HepG2 (cell line): ENCODE measurements around the gene CDNF. TPM values are rescaled to one million over a fixed set of nuclear protein-coding genes. Genes with fewer than 3 reads are reported as not detected.

Experiments
- BCL6 ChIP-seq: IDR thresholded peaks from 2 replicates; pipeline ENCODE4 v1.6.1; 2016; ENCODE audit warnings: missing genetic modification reagents, missing compliant biosample characterization
- DNMT3B ChIP-seq: conservative IDR thresholded peaks from 2 replicates; pipeline ENCODE4 v1.6.1; 2016; ENCODE audit warnings: missing biosample characterization, control low read depth
- ELF4 ChIP-seq: sonication (generic); formaldehyde crosslinking; IDR thresholded peaks from 2 replicates; pipeline ENCODE4 v1.5.0; 2020; ENCODE audit warnings: missing genetic modification reagents, mild to moderate bottlenecking, moderate library complexity, borderline replicate concordance
- FOXC1 ChIP-seq: sonication (generic); formaldehyde crosslinking; IDR thresholded peaks from 2 replicates; pipeline ENCODE4 v1.8.0; 2022; ENCODE audit warnings: mild to moderate bottlenecking, missing genetic modification reagents, borderline replicate concordance
- GTF3A ChIP-seq: sonication (generic); formaldehyde crosslinking; conservative IDR thresholded peaks from 2 replicates; pipeline ENCODE4 v1.4.0; 2020; ENCODE audit warnings: mild to moderate bottlenecking, missing genetic modification reagents
- NFYC ChIP-seq: IDR thresholded peaks from 2 replicates; pipeline ENCODE4 v1.6.1; 2016; ENCODE audit warnings: missing genetic modification reagents, missing compliant biosample characterization
- PRDM4 ChIP-seq: sonication (generic); formaldehyde crosslinking; IDR thresholded peaks from 2 replicates; pipeline ENCODE4 v1.9.0; 2021; ENCODE audit warnings: missing genetic modification reagents, borderline replicate concordance
- RCOR2 ChIP-seq: IDR thresholded peaks from 2 replicates; pipeline ENCODE4 v1.6.1; 2016; ENCODE audit warnings: missing biosample characterization, missing genetic modification reagents
- SALL1 ChIP-seq: sonication (generic); formaldehyde crosslinking; IDR thresholded peaks from 2 replicates; pipeline ENCODE4 v1.8.0; 2022; ENCODE audit warnings: mild to moderate bottlenecking, missing genetic modification reagents
- SIN3A ChIP-seq: IDR thresholded peaks from 2 replicates; pipeline ENCODE4 v1.6.1; 2011; ENCODE audit warnings: low read depth, mild to moderate bottlenecking, control low read depth, low read length, borderline replicate concordance
- SMAD9 ChIP-seq: sonication (generic); formaldehyde crosslinking; IDR thresholded peaks from 2 replicates; pipeline ENCODE4 v1.5.1; 2020; ENCODE audit warnings: mild to moderate bottlenecking, missing genetic modification reagents
- SOX6 ChIP-seq, 2 experiments: fragments of 450-650 bp in 1 of 2; sonication (generic) in 1 of 2; formaldehyde crosslinking in 1 of 2; IDR thresholded peaks; 2 replicates each; pipeline versions ENCODE4 v1.4.0 to v1.6.1; 2017 to 2020; ENCODE audit warnings: antibody characterized with exemption in 1 of 2, mild to moderate bottlenecking in 1 of 2, missing genetic modification reagents in 1 of 2
- STAT5B ChIP-seq: sonication (generic); formaldehyde crosslinking; IDR thresholded peaks from 2 replicates; pipeline ENCODE4 v1.4.0; 2020; ENCODE audit warnings: missing genetic modification reagents
- TCF7 ChIP-seq: sonication (generic); IDR thresholded peaks from 2 replicates; pipeline ENCODE4 v1.6.1; 2016; ENCODE audit warnings: antibody characterized with exemption, low read depth
- TEAD2 ChIP-seq: sonication (generic); formaldehyde crosslinking; IDR thresholded peaks from 2 replicates; pipeline ENCODE4 v1.9.0; 2021; ENCODE audit warnings: missing genetic modification reagents
- TP53 ChIP-seq: sonication (generic); formaldehyde crosslinking; conservative IDR thresholded peaks from 2 replicates; pipeline ENCODE4 v1.4.0; 2020; ENCODE audit warnings: missing genetic modification reagents
- ZNF253 ChIP-seq: sonication (generic); formaldehyde crosslinking; IDR thresholded peaks from 2 replicates; pipeline ENCODE4 v1.8.0; 2022; ENCODE audit warnings: mild to moderate bottlenecking, missing genetic modification reagents, borderline replicate concordance
- ZNF616 ChIP-seq: sonication (generic); formaldehyde crosslinking; IDR thresholded peaks from 2 replicates; pipeline ENCODE4 v1.5.0; 2020; ENCODE audit warnings: low read depth, mild to moderate bottlenecking, missing genetic modification reagents
- ZNF761 ChIP-seq: sonication (generic); formaldehyde crosslinking; conservative IDR thresholded peaks from 2 replicates; pipeline ENCODE4 v1.4.0; 2020; ENCODE audit warnings: mild to moderate bottlenecking, missing genetic modification reagents
- ZNF772 ChIP-seq: sonication (generic); formaldehyde crosslinking; IDR thresholded peaks from 2 replicates; pipeline ENCODE4 v1.5.0; 2020; ENCODE audit warnings: mild to moderate bottlenecking, missing genetic modification reagents
- ZZZ3 ChIP-seq: sonication (generic); formaldehyde crosslinking; IDR thresholded peaks from 2 replicates; pipeline ENCODE4 v1.4.0; 2020; ENCODE audit warnings: missing genetic modification reagents, mild to moderate bottlenecking, borderline replicate concordance
- polyA plus RNA-seq, 8 experiments: library from polyadenylated mRNA; depleted of rRNA in 3 of 8; stranded (reverse) in 7 of 8; unstranded in 1 of 8; fragments of >200 nt; fragmentation: Illumina TruSeq in 4 of 8; extraction: Trizol in 4 of 8; gene quantifications; 2 replicates each; pipeline versions ENCODE4 v1.2.1 to v1.2.3, GENCODE V29; 2011 to 2016; ENCODE audit warnings: low read depth in 4 of 8, missing spikeins in 1 of 8, mixed read lengths in 1 of 8; ENCODE audit not compliant: insufficient read depth in 1 of 8
- total RNA-seq, 5 experiments: library from RNA; depleted of rRNA; stranded (reverse); fragments of >200 nt; fragmentation: Illumina TruSeq; extraction: Trizol; gene quantifications; 2 replicates each; pipeline ENCODE4 v1.2.3, GENCODE V29; 2016; ENCODE audit warnings: low read depth in 1 of 5
- TF ChIP-seq, protein P1 (sequence below): sonication (generic); formaldehyde crosslinking; IDR thresholded peaks from 2 replicates; pipeline ENCODE4 v1.4.0; 2020; ENCODE audit warnings: missing genetic modification reagents, borderline replicate concordance
- TF ChIP-seq, protein P2 (sequence below): sonication (generic); formaldehyde crosslinking; IDR thresholded peaks from 2 replicates; pipeline ENCODE4 v1.4.0; 2020; ENCODE audit warnings: missing genetic modification reagents

Gene CDNF
- total and polyA plus RNA-seq, 2 of the 13 experiments (the other 11 are each of a cell fraction or from before 2014, with no cell fraction given), result 0.29 to 0.33 TPM

- TF ChIP-seq TP53 (CRISPR knock-in tag), result no peak
- TF ChIP-seq, protein P1, sequence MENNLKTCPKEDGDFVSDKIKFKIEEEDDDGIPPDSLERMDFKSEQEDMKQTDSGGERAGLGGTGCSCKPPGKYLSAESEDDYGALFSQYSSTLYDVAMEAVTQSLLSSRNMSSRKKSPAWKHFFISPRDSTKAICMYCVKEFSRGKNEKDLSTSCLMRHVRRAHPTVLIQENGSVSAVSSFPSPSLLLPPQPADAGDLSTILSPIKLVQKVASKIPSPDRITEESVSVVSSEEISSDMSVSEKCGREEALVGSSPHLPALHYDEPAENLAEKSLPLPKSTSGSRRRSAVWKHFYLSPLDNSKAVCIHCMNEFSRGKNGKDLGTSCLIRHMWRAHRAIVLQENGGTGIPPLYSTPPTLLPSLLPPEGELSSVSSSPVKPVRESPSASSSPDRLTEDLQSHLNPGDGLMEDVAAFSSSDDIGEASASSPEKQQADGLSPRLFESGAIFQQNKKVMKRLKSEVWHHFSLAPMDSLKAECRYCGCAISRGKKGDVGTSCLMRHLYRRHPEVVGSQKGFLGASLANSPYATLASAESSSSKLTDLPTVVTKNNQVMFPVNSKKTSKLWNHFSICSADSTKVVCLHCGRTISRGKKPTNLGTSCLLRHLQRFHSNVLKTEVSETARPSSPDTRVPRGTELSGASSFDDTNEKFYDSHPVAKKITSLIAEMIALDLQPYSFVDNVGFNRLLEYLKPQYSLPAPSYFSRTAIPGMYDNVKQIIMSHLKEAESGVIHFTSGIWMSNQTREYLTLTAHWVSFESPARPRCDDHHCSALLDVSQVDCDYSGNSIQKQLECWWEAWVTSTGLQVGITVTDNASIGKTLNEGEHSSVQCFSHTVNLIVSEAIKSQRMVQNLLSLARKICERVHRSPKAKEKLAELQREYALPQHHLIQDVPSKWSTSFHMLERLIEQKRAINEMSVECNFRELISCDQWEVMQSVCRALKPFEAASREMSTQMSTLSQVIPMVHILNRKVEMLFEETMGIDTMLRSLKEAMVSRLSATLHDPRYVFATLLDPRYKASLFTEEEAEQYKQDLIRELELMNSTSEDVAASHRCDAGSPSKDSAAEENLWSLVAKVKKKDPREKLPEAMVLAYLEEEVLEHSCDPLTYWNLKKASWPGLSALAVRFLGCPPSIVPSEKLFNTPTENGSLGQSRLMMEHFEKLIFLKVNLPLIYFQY, result no peak
- peak; percentile 13; the same call in 1 of the 2 replicates for TF ChIP-seq ZZZ3
- TF ChIP-seq DNMT3B, result peak; percentile 48; the same call in 1 of the 2 replicates
- no peak; the same call in 1 of the 2 replicates for TF ChIP-seq FOXC1 (CRISPR knock-in tag)
- no peak for TF ChIP-seq PRDM4
- TF ChIP-seq ZNF253, result no peak
- TF ChIP-seq RCOR2 (CRISPR knock-in tag), result no peak
- TF ChIP-seq, protein P2, sequence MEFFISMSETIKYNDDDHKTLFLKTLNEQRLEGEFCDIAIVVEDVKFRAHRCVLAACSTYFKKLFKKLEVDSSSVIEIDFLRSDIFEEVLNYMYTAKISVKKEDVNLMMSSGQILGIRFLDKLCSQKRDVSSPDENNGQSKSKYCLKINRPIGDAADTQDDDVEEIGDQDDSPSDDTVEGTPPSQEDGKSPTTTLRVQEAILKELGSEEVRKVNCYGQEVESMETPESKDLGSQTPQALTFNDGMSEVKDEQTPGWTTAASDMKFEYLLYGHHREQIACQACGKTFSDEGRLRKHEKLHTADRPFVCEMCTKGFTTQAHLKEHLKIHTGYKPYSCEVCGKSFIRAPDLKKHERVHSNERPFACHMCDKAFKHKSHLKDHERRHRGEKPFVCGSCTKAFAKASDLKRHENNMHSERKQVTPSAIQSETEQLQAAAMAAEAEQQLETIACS (CRISPR knock-in tag), result no peak
- TF ChIP-seq ZNF761 (CRISPR knock-in tag), result no peak; the same call in 1 of the 2 replicates
- TF ChIP-seq BCL6 (CRISPR knock-in tag), result peak; percentile 43; the same call in 1 of the 2 replicates
- TF ChIP-seq NFYC (CRISPR knock-in tag), result peak; percentile 90
- TF ChIP-seq STAT5B (CRISPR knock-in tag), result no peak
- no peak for TF ChIP-seq TEAD2 (CRISPR knock-in tag)
- peak; percentile 46; the same call in 1 of the 2 replicates for TF ChIP-seq SMAD9 (CRISPR knock-in tag)
- no peak; the same call in 1 of the 2 replicates for TF ChIP-seq SALL1 (CRISPR knock-in tag)
- peak; percentile 92 for TF ChIP-seq SIN3A
- TF ChIP-seq GTF3A (CRISPR knock-in tag), result no peak; the same call in 1 of the 2 replicates
- TF ChIP-seq SOX6 (IDR thresholded peaks at IDR 0.05), result no peak
- peak; percentile 65 for TF ChIP-seq SOX6 (CRISPR knock-in tag; IDR thresholded peaks at IDR 0.05)
- TF ChIP-seq ZNF772 (CRISPR knock-in tag), result peak; percentile 72
- TF ChIP-seq TCF7, result no peak
- no peak for TF ChIP-seq ELF4
- peak; percentile 5; the same call in 1 of the 2 replicates for TF ChIP-seq ZNF616 (CRISPR knock-in tag)
Observed at GRCh38 chr10:14837757-14838581, at the start of gene CDNF, which contains the start of the genes HSPA14 and MSANTD7 (continued).
